GM12801 (cell line): ENCODE measurements around the gene PROC.

Experiments used
- CTCF ChIP-seq: IDR thresholded peaks from one replicate; pipeline ENCODE4 v1.5.1; 2011; ENCODE audit warnings: control low read depth; ENCODE audit not compliant: insufficient read length; ENCODE audit errors: extremely low read depth

PROC gene

GRCh38 chr2:127398239-127398590, 20.0 kb upstream of the PROC start:
- TF ChIP-seq CTCF: no peak

GRCh38 chr2:127400533-127400896, 17.7 kb upstream of the PROC start:
- no peak for TF ChIP-seq CTCF

- TF ChIP-seq CTCF: no peak
Measured at GRCh38 chr2:127400897-127401756, 17.1 kb upstream of the PROC start.

GRCh38 chr2:127401757-127402695, 16.2 kb upstream of the PROC start:
- no peak for TF ChIP-seq CTCF

GRCh38 chr2:127403460-127403859, 14.8 kb upstream of the PROC start:
- TF ChIP-seq CTCF: no peak

- no peak for TF ChIP-seq CTCF
Measured at GRCh38 chr2:127404466-127405254, 13.6 kb upstream of the PROC start.

- TF ChIP-seq CTCF: no peak
Measured at GRCh38 chr2:127405255-127405610, 13.0 kb upstream of the PROC start.
